Lower lobe of right lung (tissue), 2 donors: ENCODE results near the gene COL4A1. TPM values are rescaled to one million over a fixed set of nuclear protein-coding genes. Genes with fewer than 3 reads are reported as not detected.

Source experiments
- ATAC-seq, 2 donors: fragments of 200-7000 bp; cut with Tn5 transposase; one replicate each; pipeline ENCODE4 v1.9.1; 2020 to 2022; ENCODE audit warnings: mild to moderate bottlenecking in 2 of 2, moderate library complexity in 2 of 2
- DNase-seq: peaks from one replicate; pipeline ENCODE4 v3.0.0-alpha.2; 2020
- H3K27ac ChIP-seq: fragments of 200-600 bp; one replicate; pipeline ENCODE4 v1.8.0; 2022
- H3K27me3 ChIP-seq: fragments of 200-600 bp; one replicate; pipeline ENCODE4 v1.8.0; 2022; ENCODE audit warnings: low read depth
- H3K36me3 ChIP-seq: fragments of 200-600 bp; one replicate; pipeline ENCODE4 v1.8.0; 2022; ENCODE audit warnings: mild to moderate bottlenecking
- H3K4me1 ChIP-seq: fragments of 200-600 bp; one replicate; pipeline ENCODE4 v1.8.0; 2022
- H3K4me3 ChIP-seq: fragments of 200-600 bp; one replicate; pipeline ENCODE4 v1.8.0; 2022; ENCODE audit warnings: mild to moderate bottlenecking
- H3K9me3 ChIP-seq: fragments of 200-600 bp; one replicate; pipeline ENCODE4 v1.8.0; 2022
- CTCF ChIP-seq: fragments of 200-600 bp; IDR thresholded peaks from one replicate; pipeline ENCODE4 v1.8.0; 2022; ENCODE audit warnings: antibody characterized with exemption, mild to moderate bottlenecking
- intact Hi-C: fragments of 100-400 bp; cut with DNase I; formaldehyde crosslinking; loops from one replicate; pipeline ENCODE4 v1.11.0; 2022
- total RNA-seq: library from RNA; stranded (reverse); fragmentation: NEBNext Ultra II Directional; extraction: Animal tissue kit (Norgen Biotek cat#: 25700); gene quantifications from one replicate; pipeline ENCODE4 v1.2.1, GENCODE V29; 2021
- donor health status: DM: no; HTN: yes; CAD: no; lungs with severe emphysema.

The COL4A1 gene
- total RNA-seq, 1 donor from 2014 or later = 161 TPM

DNA sequence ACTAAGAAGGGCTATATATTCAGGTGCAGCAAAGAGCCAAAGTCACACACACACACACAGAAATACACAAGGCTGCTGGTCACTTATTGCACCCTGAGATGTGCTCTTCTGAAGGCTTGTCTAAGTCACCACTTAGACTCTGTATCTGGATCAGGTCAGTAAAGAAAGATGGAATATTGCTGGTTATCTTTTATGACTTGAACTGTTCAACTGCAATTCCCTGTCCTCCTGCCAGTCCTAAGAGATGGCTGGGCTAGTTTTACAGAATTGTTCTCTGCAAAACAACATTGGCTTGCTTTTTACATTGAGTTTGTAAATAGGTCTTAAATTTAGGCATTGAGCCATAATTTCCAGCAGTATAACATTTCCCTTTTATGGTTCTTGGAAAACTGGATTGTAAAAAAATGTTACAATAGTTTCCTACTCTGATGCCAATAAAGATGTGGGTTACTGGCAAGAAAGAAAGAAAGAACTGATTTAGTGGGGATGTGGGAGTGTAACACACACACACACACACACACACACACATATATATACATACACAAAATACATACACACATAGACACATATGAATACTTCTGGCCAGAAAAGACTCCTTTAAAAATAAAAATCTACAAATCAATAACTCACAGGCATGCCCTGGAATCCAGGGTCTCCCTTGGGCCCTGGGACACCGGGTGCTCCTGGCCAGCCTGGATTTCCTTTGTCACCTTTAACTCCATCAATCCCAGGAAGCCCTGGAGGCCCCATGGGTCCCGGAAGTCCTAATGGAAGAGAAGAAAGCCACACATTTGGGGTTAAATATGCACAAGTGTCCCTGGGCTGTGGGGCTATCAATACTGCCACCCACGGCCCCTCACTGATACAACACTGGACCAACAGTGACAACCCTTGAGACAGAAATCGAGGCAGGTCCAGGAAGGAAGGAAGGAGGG is 137.7 kb downstream of the COL4A1 start:
- DNase-seq = no peak
- H3K4me3 ChIP-seq = no peak overlapping the region
- intact Hi-C loops = no loop called here
- H3K4me1 ChIP-seq = no peaks in the 10 kb centered on the region
- H3K27me3 ChIP-seq = no peaks in the 10 kb centered on the region
- no peaks in the 10 kb centered on the region for H3K9me3 ChIP-seq
- no peak for ATAC-seq
- TF ChIP-seq CTCF = no peak
- H3K27ac ChIP-seq = no peak overlapping the region
- H3K36me3 ChIP-seq = peaks cover 77% of the 10 kb centered on the region

DNA sequence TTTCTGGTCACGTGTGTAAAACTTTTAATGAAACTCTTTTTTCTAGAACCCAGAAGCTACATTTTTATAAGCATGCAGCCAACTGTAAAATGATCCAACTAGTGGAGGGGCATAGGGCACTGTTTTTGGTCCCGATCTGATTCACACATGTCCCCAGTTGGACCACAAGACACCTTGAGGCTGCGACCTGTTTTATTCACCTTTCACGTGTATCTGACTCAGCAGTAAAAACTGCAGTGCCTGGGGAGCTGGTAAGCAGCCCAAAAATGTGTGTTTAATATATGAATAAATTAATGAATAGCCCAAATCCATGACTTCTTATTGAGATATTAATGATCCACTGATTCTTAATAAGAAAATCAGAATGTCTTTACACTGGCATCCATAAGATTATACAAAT is 140.4 kb downstream of the COL4A1 start:
- no peaks in the 10 kb centered on the region for H3K4me1 ChIP-seq
- H3K9me3 ChIP-seq = no peaks in the 10 kb centered on the region
- TF ChIP-seq CTCF = no peak
- no peak overlapping the region for H3K4me3 ChIP-seq
- H3K27me3 ChIP-seq = no peaks in the 10 kb centered on the region
- no peak overlapping the region for H3K27ac ChIP-seq
- intact Hi-C loops = no loop called here
- no peak for DNase-seq
- ATAC-seq = no peak
- H3K36me3 ChIP-seq = peaks cover 76% of the 10 kb centered on the region

DNA sequence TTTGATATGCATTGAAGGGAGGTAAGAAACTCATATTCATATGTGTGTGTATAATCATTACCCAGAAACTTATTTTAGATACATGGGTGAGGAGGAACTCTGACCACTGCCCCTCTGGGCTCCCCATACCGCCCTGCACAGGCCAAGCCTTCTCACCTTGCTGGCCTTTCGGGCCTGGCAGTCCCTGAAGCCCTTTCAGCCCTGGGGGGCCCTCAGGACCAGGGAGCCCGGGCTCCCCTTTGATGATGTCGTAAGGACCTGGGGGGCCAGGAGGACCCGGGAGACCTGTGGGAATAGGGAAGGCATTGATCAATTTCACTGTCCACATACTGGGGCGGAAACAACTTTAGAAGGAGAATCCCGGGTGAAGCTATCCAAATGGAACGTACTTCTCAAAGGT is 142.3 kb downstream of the COL4A1 start:
- no peaks in the 10 kb centered on the region for H3K9me3 ChIP-seq
- H3K27me3 ChIP-seq = no peaks in the 10 kb centered on the region
- no peak for DNase-seq
- no peaks in the 10 kb centered on the region for H3K4me1 ChIP-seq
- no peak overlapping the region for H3K27ac ChIP-seq
- H3K36me3 ChIP-seq = peaks cover 77% of the 10 kb centered on the region
- H3K4me3 ChIP-seq = no peak overlapping the region
- no peak for ATAC-seq
- intact Hi-C loops = no loop called here
- no peak for TF ChIP-seq CTCF

DNA sequence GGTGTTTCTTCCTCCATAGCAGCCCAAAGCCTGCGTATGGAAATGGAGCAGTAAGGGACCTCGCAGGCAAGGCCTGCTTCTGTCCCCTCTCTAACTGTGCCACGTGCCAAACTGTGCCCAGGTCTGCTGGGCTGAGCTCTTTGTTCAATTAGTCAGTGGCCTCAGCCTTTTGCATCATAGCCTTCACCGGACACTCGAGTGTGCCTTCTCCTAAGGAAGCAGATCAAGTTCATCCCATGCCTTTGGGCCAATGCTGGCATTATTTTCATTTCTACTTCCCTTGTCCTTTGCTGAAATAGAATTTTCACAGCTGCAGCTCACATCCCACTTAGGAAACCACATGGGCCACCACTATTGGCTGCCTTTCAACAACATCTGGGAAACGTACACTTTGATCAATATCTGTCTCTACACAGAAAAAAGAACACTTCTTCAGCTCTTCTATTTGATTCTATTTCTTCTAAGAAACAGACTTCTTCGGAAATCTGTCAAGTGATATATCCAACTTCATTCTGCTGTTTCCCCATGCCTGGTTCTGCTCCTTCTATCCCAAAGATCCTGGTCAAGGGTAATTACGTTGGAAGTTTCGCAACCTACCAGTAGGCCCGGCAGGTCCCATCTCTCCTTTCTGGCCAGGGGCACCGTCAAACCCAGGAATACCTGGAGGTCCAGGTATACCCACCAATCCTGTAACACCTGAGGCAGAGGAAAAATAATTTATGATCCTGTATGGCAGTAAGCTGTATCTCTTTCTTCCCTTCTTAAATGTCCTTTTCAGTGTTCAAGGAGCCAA is 143.9 kb downstream of the COL4A1 start:
- intact Hi-C loops = no loop called here
- Histone ChIP-seq H3K9me3 (no peaks in the 10 kb centered on the region), H3K27ac (peak overlapping the region; percentile 4), H3K27me3 (no peaks in the 10 kb centered on the region), H3K4me3 (no peak overlapping the region), H3K4me1 (no peaks in the 10 kb centered on the region), H3K36me3 (peaks cover 81% of the 10 kb centered on the region)
- TF ChIP-seq CTCF = no peak
- ATAC-seq (no peak), DNase-seq (no peak)

GRCh38 chr13:110162053-110162452 is 144.9 kb downstream of the COL4A1 start:
- DNase-seq (no peak), ATAC-seq (no peak)
- H3K4me1 ChIP-seq = no peaks in the 10 kb centered on the region
- no peaks in the 10 kb centered on the region for H3K27me3 ChIP-seq
- TF ChIP-seq CTCF = no peak
- no peaks in the 10 kb centered on the region for H3K9me3 ChIP-seq
- no peak overlapping the region for H3K4me3 ChIP-seq
- peak overlapping the region; percentile 2 for H3K27ac ChIP-seq
- intact Hi-C loops = no loop called here
- peaks cover 80% of the 10 kb centered on the region for H3K36me3 ChIP-seq
